ENCODE measurements around the gene LITAF. TPM values are rescaled to one million over a fixed set of nuclear protein-coding genes. Genes with fewer than 3 reads are reported as not detected.
"Not testable (repeated sequence)": the region's sequence is repeated elsewhere in the genome, so short reads cannot be mapped to it uniquely, and the experiment has no call there.

Gene LITAF
- total RNA-seq, 1 donor from 2014 or later = 42.5 TPM

GRCh38 chr16:11582157-11582814, 4.4 kb downstream of the LITAF start:
- Mint-ChIP-seq H3K27ac (no peak overlapping the region), H3K36me3 (no peaks in the 10 kb centered on the region), H3K9me3 (no peaks in the 10 kb centered on the region), H3K4me1 (peaks cover 36% of the 10 kb centered on the region), H3K4me3 (no peak overlapping the region), H3K27me3 (ENCODE audit: insufficient read depth, low read depth) (peaks cover 14% of the 10 kb centered on the region)
- H3K9me3 ChIP-seq (ENCODE audit: low read depth) = no peaks in the 10 kb centered on the region
- no peak for DNase-seq (ENCODE audit: low spot score)
- H4K20me1 ChIP-seq (ENCODE audit: low read depth) = peaks cover 6% of the 10 kb centered on the region
- no peak overlapping the region for H3K9ac ChIP-seq
- peaks cover 82% of the 10 kb centered on the region for H3K79me2 ChIP-seq (ENCODE audit: low read depth)
- TF ChIP-seq CTCF (IDR thresholded peaks at IDR 0.05) (no peak), EZH2phosphoT487 (IDR thresholded peaks at IDR 0.05) (no peak), EZH2 (IDR thresholded peaks at IDR 0.05) (no peak)
- H3K27ac ChIP-seq = no peak overlapping the region
- H3K4me1 ChIP-seq = peaks cover 47% of the 10 kb centered on the region
- H3K4me2 ChIP-seq = peak overlapping the region; percentile 68
- no peaks in the 10 kb centered on the region for H3K27me3 ChIP-seq
- no peak overlapping the region for H3K4me3 ChIP-seq
- no peak overlapping the region for H2AFZ ChIP-seq (replicated peaks)
- peaks cover 50% of the 10 kb centered on the region for H3F3A ChIP-seq (ENCODE audit: low read depth)
- H3K36me3 ChIP-seq = no peaks in the 10 kb centered on the region

- Histone ChIP-seq H3K4me2 (peak overlapping the region; percentile 68), H4K20me1 (ENCODE audit: low read depth) (peaks cover 6% of the 10 kb centered on the region), H3K9ac (no peak overlapping the region), H3K36me3 (no peaks in the 10 kb centered on the region), H2AFZ (replicated peaks) (no peak overlapping the region), H3K9me3 (ENCODE audit: low read depth) (no peaks in the 10 kb centered on the region), H3K27me3 (no peaks in the 10 kb centered on the region), H3K79me2 (ENCODE audit: low read depth) (peaks cover 87% of the 10 kb centered on the region), H3K27ac (no peak overlapping the region), H3F3A (ENCODE audit: low read depth) (peaks cover 47% of the 10 kb centered on the region), H3K4me3 (no peak overlapping the region), H3K4me1 (peaks cover 47% of the 10 kb centered on the region)
- Mint-ChIP-seq H3K27me3 (ENCODE audit: insufficient read depth, low read depth) (peaks cover 12% of the 10 kb centered on the region), H3K36me3 (no peaks in the 10 kb centered on the region), H3K9me3 (no peaks in the 10 kb centered on the region), H3K4me1 (peaks cover 35% of the 10 kb centered on the region), H3K4me3 (no peak overlapping the region), H3K27ac (no peak overlapping the region)
- no peak for DNase-seq (ENCODE audit: low spot score)
- TF ChIP-seq EZH2phosphoT487 (IDR thresholded peaks at IDR 0.05) (no peak), EZH2 (IDR thresholded peaks at IDR 0.05) (no peak)
Measured at GRCh38 chr16:11581678-11582077, 5.0 kb downstream of the LITAF start.

- Histone ChIP-seq H3K4me3 (no peak overlapping the region), H3K4me2 (no peak overlapping the region)
Measured at GRCh38 chr16:11580451-11581086, 6.2 kb downstream of the LITAF start.

GRCh38 chr16:11577290-11577660, 9.4 kb downstream of the LITAF start:
- not testable (repeated sequence) for H3K27me3 ChIP-seq; H3K4me2 ChIP-seq; H3K9me3 Mint-ChIP-seq; H3F3A ChIP-seq (ENCODE audit: low read depth); H2AFZ ChIP-seq (replicated peaks); H3K27me3 Mint-ChIP-seq (ENCODE audit: insufficient read depth, low read depth); H3K36me3 ChIP-seq; H4K20me1 ChIP-seq (ENCODE audit: low read depth); H3K36me3 Mint-ChIP-seq; H3K4me1 Mint-ChIP-seq; H3K27ac ChIP-seq; DNase-seq (ENCODE audit: low spot score); H3K4me3 ChIP-seq; H3K9ac ChIP-seq; H3K4me3 Mint-ChIP-seq; H3K9me3 ChIP-seq (ENCODE audit: low read depth); H3K27ac Mint-ChIP-seq
- Histone ChIP-seq H3K79me2 (ENCODE audit: low read depth) (peaks cover 91% of the 10 kb centered on the region), H3K4me1 (peaks cover 10% of the 10 kb centered on the region)

More at GRCh38 chr16:11580451-11581086, 6.2 kb downstream of the LITAF start:
- Mint-ChIP-seq H3K27me3 (ENCODE audit: insufficient read depth, low read depth) (peaks cover 9% of the 10 kb centered on the region), H3K9me3 (no peaks in the 10 kb centered on the region), H3K36me3 (no peaks in the 10 kb centered on the region), H3K27ac (no peak overlapping the region), H3K4me1 (peaks cover 32% of the 10 kb centered on the region), H3K4me3 (no peak overlapping the region)
- Histone ChIP-seq H3K9me3 (ENCODE audit: low read depth) (no peaks in the 10 kb centered on the region), H2AFZ (replicated peaks) (no peak overlapping the region), H3K79me2 (ENCODE audit: low read depth) (peaks cover 88% of the 10 kb centered on the region), H3K27me3 (no peaks in the 10 kb centered on the region), H3K4me1 (peaks cover 39% of the 10 kb centered on the region), H4K20me1 (ENCODE audit: low read depth) (peaks cover 6% of the 10 kb centered on the region), H3K9ac (no peak overlapping the region), H3K27ac (no peak overlapping the region), H3F3A (ENCODE audit: low read depth) (peaks cover 37% of the 10 kb centered on the region), H3K36me3 (no peaks in the 10 kb centered on the region)
- TF ChIP-seq EZH2phosphoT487 (IDR thresholded peaks at IDR 0.05) (no peak), CTCF (IDR thresholded peaks at IDR 0.05) (no peak), EZH2 (IDR thresholded peaks at IDR 0.05) (no peak)
- no peak for DNase-seq (ENCODE audit: low spot score)

All from neural progenitor cell (in vitro differentiated cells).